HepG2 (cell line): ENCODE results near the gene EZH2. TPM values are rescaled to one million over a fixed set of nuclear protein-coding genes. Genes with fewer than 3 reads are reported as not detected.

ENCODE experiments used
- ATAC-seq: fragments of 200-7000 bp; cut with Tn5 transposase; 3 replicates; pipeline ENCODE4 v1.9.1; 2020; ENCODE audit warnings: mild to moderate bottlenecking, moderate library complexity
- BruUV-seq: library from RNA; stranded (reverse); fragments of 400-500 nt; replicated peaks from 2 replicates; lab custom pipeline; 2021; lab: Mats Ljungman, UMichigan
- CTCF ChIA-PET: fragments of 300-600 bp; formaldehyde crosslinking; extraction: SDS; loops from one replicate; lab custom pipeline; 2021; ENCODE audit warnings: low total read pairs, inconsistent platforms, low intra/inter-chr PET ratio; lab: Yijun Ruan, JAX
- POLR2A ChIA-PET: fragments of 350-600 bp; sonication (Branson Sonifier 250); formaldehyde crosslinking; loops from one replicate; lab custom pipeline; 2020; ENCODE audit warnings: antibody characterized with exemption, inconsistent platforms; lab: Yijun Ruan, JAX
- DNase-seq: peaks from one replicate; pipeline ENCODE4 v3.0.0-alpha.2; 2015; ENCODE audit warnings: low spot score
- FAIRE-seq: peaks from 3 replicates; lab custom pipeline; 2011; peaks lifted over from hg19 to GRCh38; lab: Jason Lieb, UNC
- H2AFZ ChIP-seq: one replicate; pipeline ENCODE4 v1.6.1; 2011; ENCODE audit warnings: low read length, inconsistent platforms
- H3K27ac ChIP-seq: fragments of 300-600 bp; 3 replicates; pipeline ENCODE4 v1.8.0; 2011; ENCODE audit warnings: mixed run types, mild to moderate bottlenecking, mixed read lengths, low read length, inconsistent platforms; ENCODE audit not compliant: insufficient read depth; ENCODE audit errors: extremely low read length
- H3K27me3 ChIP-seq, 2 experiments: fragments of 200-600 bp in 1 of 2; 2 replicates in 1 of 2; 3 replicates in 1 of 2; pipeline versions ENCODE4 v1.6.0 to v1.8.0; 2011; ENCODE audit warnings: low read length in 2 of 2, mild to moderate bottlenecking in 2 of 2, moderate library complexity in 2 of 2, inconsistent platforms in 1 of 2; ENCODE audit not compliant: insufficient read depth in 2 of 2, control insufficient read depth in 1 of 2
- H3K36me3 ChIP-seq, 2 experiments: fragments of 200-600 bp in 1 of 2; replicated peaks in 1 of 2; 2 replicates in 1 of 2; 3 replicates in 1 of 2; pipeline versions ENCODE4 v1.5.1 to v1.8.0; 2011; ENCODE audit warnings: low read length in 2 of 2, inconsistent platforms in 1 of 2; ENCODE audit not compliant: insufficient read depth in 2 of 2, control insufficient read depth in 1 of 2
- H3K4me1 ChIP-seq: 2 replicates; pipeline ENCODE4 v1.5.1; 2012; ENCODE audit warnings: low read length, inconsistent platforms; ENCODE audit not compliant: insufficient read depth
- H3K4me2 ChIP-seq: 2 replicates; pipeline ENCODE4 v1.6.0; 2011; ENCODE audit warnings: low read depth, low read length, inconsistent platforms
- H3K4me3 ChIP-seq, 3 experiments: fragments of 200-600 bp in 1 of 3; sonication (generic), shearing (Covaris generic) in 1 of 3; replicated peaks in 1 of 3; 2 replicates each; pipeline ENCODE4 v1.5.1; 2011 to 2016; ENCODE audit warnings: low read length in 3 of 3, inconsistent platforms in 2 of 3, low read depth in 2 of 3, mild to moderate bottlenecking in 2 of 3, control low read depth in 1 of 3, mixed read lengths in 1 of 3; ENCODE audit not compliant: insufficient read depth in 1 of 3
- H3K79me2 ChIP-seq: one replicate; pipeline ENCODE4 v1.6.1; 2011; ENCODE audit warnings: low read length, inconsistent platforms; ENCODE audit not compliant: insufficient read depth
- H3K9ac ChIP-seq: 2 replicates; pipeline ENCODE4 v1.6.0; 2011; ENCODE audit warnings: mild to moderate bottlenecking, low read depth, low read length, inconsistent platforms; ENCODE audit not compliant: insufficient read depth
- H3K9me3 ChIP-seq: 2 replicates; pipeline ENCODE4 v1.5.1; 2012; ENCODE audit warnings: mild to moderate bottlenecking, low read length
- H4K20me1 ChIP-seq: 2 replicates; pipeline ENCODE4 v1.6.0; 2011; ENCODE audit warnings: inconsistent platforms, mild to moderate bottlenecking, low read length, moderate library complexity; ENCODE audit not compliant: insufficient read depth
- AHDC1 ChIP-seq: sonication (generic); formaldehyde crosslinking; IDR thresholded peaks from 2 replicates; pipeline ENCODE4 v1.5.1; 2020; ENCODE audit warnings: mild to moderate bottlenecking, missing genetic modification reagents, borderline replicate concordance
- POLR2A ChIP-seq, 2 experiments: IDR thresholded peaks; 2 replicates each; pipeline ENCODE4 v1.6.1; 2011; ENCODE audit warnings: low read depth in 2 of 2, low read length in 2 of 2, mild to moderate bottlenecking in 1 of 2, moderate library complexity in 1 of 2; ENCODE audit not compliant: insufficient read depth in 1 of 2
- RNF2 ChIP-seq: fragments of 450-650 bp; conservative IDR thresholded peaks from 2 replicates; pipeline ENCODE4 v1.6.1; 2016; ENCODE audit warnings: low read depth
- SIN3B ChIP-seq: fragments of 150-350 bp; IDR thresholded peaks from 2 replicates; pipeline ENCODE4 v1.6.1; 2014; ENCODE audit warnings: low read length
- SP4 ChIP-seq: sonication (generic); formaldehyde crosslinking; IDR thresholded peaks from 2 replicates; pipeline ENCODE4 v1.8.1; 2023; ENCODE audit warnings: mild to moderate bottlenecking, missing genetic modification reagents
- ZNF101 ChIP-seq: sonication (generic); formaldehyde crosslinking; IDR thresholded peaks from 2 replicates; pipeline ENCODE4 v1.4.0; 2020; ENCODE audit warnings: mild to moderate bottlenecking, low read depth, missing genetic modification reagents, borderline replicate concordance
- ZNF362 ChIP-seq: sonication (generic); formaldehyde crosslinking; IDR thresholded peaks from 2 replicates; pipeline ENCODE4 v1.4.0; 2020; ENCODE audit warnings: missing genetic modification reagents, mild to moderate bottlenecking, borderline replicate concordance
- ZNF547 ChIP-seq: sonication (generic); formaldehyde crosslinking; IDR thresholded peaks from 2 replicates; pipeline ENCODE4 v1.5.1; 2020; ENCODE audit warnings: mild to moderate bottlenecking, missing genetic modification reagents
- ZNF576 ChIP-seq: sonication (generic); formaldehyde crosslinking; IDR thresholded peaks from 2 replicates; pipeline ENCODE4 v1.4.0; 2020; ENCODE audit warnings: mild to moderate bottlenecking, missing genetic modification reagents
- ZNF646 ChIP-seq: sonication (generic); formaldehyde crosslinking; IDR thresholded peaks from 2 replicates; pipeline ENCODE4 v1.9.0; 2021; ENCODE audit warnings: mild to moderate bottlenecking, missing genetic modification reagents
- WGBS: methylation state at CpG from one replicate; pipeline ENCODE4 v1.1.6; 2017; ENCODE audit warnings: low lambda C conversion rate; 5-methylcytosine and 5-hydroxymethylcytosine counted together
- in situ Hi-C: cut with HindIII; loops from 2 replicates; pipeline ENCODE4 v1.10.0; 2017; ENCODE audit warnings: low pct_unique_long_range_greater_than_20kb; ENCODE audit not compliant: extremely low pct_ligation_motif_present
- intact Hi-C: fragments of 100-400 bp; cut with micrococcal nuclease; formaldehyde crosslinking; loops from one replicate; pipeline ENCODE4 v1.10.0; 2022; ENCODE audit not compliant: unreplicated experiment
- polyA plus RNA-seq, 8 experiments: library from polyadenylated mRNA; depleted of rRNA in 3 of 8; stranded (reverse) in 7 of 8; unstranded in 1 of 8; fragments of >200 nt; fragmentation: Illumina TruSeq in 4 of 8; extraction: Trizol in 4 of 8; gene quantifications; 2 replicates each; pipeline versions ENCODE4 v1.2.1 to v1.2.3, GENCODE V29; 2011 to 2016; ENCODE audit warnings: low read depth in 4 of 8, missing spikeins in 1 of 8, mixed read lengths in 1 of 8; ENCODE audit not compliant: insufficient read depth in 1 of 8
- total RNA-seq, 5 experiments: library from RNA; depleted of rRNA; stranded (reverse); fragments of >200 nt; fragmentation: Illumina TruSeq; extraction: Trizol; gene quantifications; 2 replicates each; pipeline ENCODE4 v1.2.3, GENCODE V29; 2016; ENCODE audit warnings: low read depth in 1 of 5

Gene EZH2
- total and polyA plus RNA-seq, 2 of the 13 experiments (the other 11 are each of a cell fraction or from before 2014, with no cell fraction given), result 26.0 to 34.3 TPM

- intact Hi-C loops (no loop called here), in situ Hi-C loops (no loop called here)
- Histone ChIP-seq H3K9ac (no peak overlapping the region), H3K79me2 (no peaks in the 10 kb centered on the region), H4K20me1 (no peaks in the 10 kb centered on the region), H3K36me3 (peaks cover 17 to 91% of the 10 kb centered on the region in 2 experiments), H3K27me3 (no peaks in the 10 kb centered on the region), H3K9me3 (no peaks in the 10 kb centered on the region), H3K27ac (no peak overlapping the region), H3K4me1 (no peaks in the 10 kb centered on the region), H2AFZ (no peak overlapping the region), H3K4me3 (no peak overlapping the region), H3K4me2 (no peak overlapping the region)
- CTCF ChIA-PET, result no interaction called here
- POLR2A ChIA-PET, result no interaction called here
- FAIRE-seq (no peak), DNase-seq (no peak), ATAC-seq (no peak)
- WGBS, result 97% methylated on average over 9 of the region's 9 CpGs
- no TSS peak for BruUV-seq
- no peak for TF ChIP-seq AHDC1 (CRISPR knock-in tag)
- no peak for TF ChIP-seq ZNF576 (CRISPR knock-in tag)
- TF ChIP-seq ZNF362, result no peak
- TF ChIP-seq ZNF101 (CRISPR knock-in tag), result no peak
- TF ChIP-seq SP4, result no peak
- TF ChIP-seq POLR2A (IDR thresholded peaks at IDR 0.05; ENCODE audit: insufficient read depth in 1 of 2, low read depth in 2 of 2, low read length in 2 of 2), result no peak
- TF ChIP-seq SIN3B, result no peak
- no peak for TF ChIP-seq RNF2
- no peak for TF ChIP-seq ZNF646 (CRISPR knock-in tag)
- no peak for TF ChIP-seq ZNF547
Observed at GRCh38 chr7:148813890-148814289, 70.2 kb downstream of the EZH2 start.
